ENCODE measurements around the gene GRIK5. TPM values are rescaled to one million over a fixed set of nuclear protein-coding genes. Genes with fewer than 3 reads are reported as not detected.

GRIK5 gene
- total RNA-seq, 2 experiments from 2014 or later = 0.73 to 1.3 TPM

- DNase-seq (ENCODE audit: low spot score) = no peak
- no peak for TF ChIP-seq CTCF (conservative IDR thresholded peaks at IDR 0.05; ENCODE audit: low read length)
- TF ChIP-seq EZH2phosphoT487 (IDR thresholded peaks at IDR 0.05; ENCODE audit: borderline replicate concordance, low read depth, low read length) = no peak
- intact Hi-C loops (cut with micrococcal nuclease; ENCODE audit: unreplicated experiment) = no loop called here
- Histone ChIP-seq H3K4me3 (ENCODE audit: low read depth, low read length, poor library complexity, severe bottlenecking) (no peak overlapping the region), H3K9me3 (ENCODE audit: low read length) (no peaks in the 10 kb centered on the region), H3K79me2 (ENCODE audit: insufficient read depth, low read depth, low read length) (no peaks in the 10 kb centered on the region), H2AFZ (ENCODE audit: low read length) (no peak overlapping the region), H3K4me1 (ENCODE audit: insufficient read depth, low read length, poor library complexity, severe bottlenecking) (no peaks in the 10 kb centered on the region), H4K20me1 (ENCODE audit: insufficient read depth, low read length) (no peaks in the 10 kb centered on the region), H3K9me2 (ENCODE audit: insufficient read depth, low read length) (no peaks in the 10 kb centered on the region), H3K27ac (ENCODE audit: low read depth, low read length, poor library complexity, severe bottlenecking) (no peak overlapping the region), H3K36me3 (ENCODE audit: insufficient read depth, low read length) (no peaks in the 10 kb centered on the region), H3K4me2 (ENCODE audit: low read length) (no peak overlapping the region)
- ChIA-PET POLR2A (no interaction called here), CTCF (ENCODE audit: unreplicated experiment) (no interaction called here)
- BruUV-seq (replicated peaks) = no TSS peak
Observed at GRCh38 chr19:42068756-42069571, 1.0 kb downstream of the GRIK5 start.

- no peak for DNase-seq (ENCODE audit: low spot score)
- Histone ChIP-seq H3K4me3 (ENCODE audit: low read depth, low read length, poor library complexity, severe bottlenecking) (no peak overlapping the region), H3K9me3 (ENCODE audit: low read length) (no peaks in the 10 kb centered on the region), H3K36me3 (ENCODE audit: insufficient read depth, low read length) (no peaks in the 10 kb centered on the region), H3K79me2 (ENCODE audit: insufficient read depth, low read depth, low read length) (no peaks in the 10 kb centered on the region), H3K9me2 (ENCODE audit: insufficient read depth, low read length) (no peaks in the 10 kb centered on the region), H3K27ac (ENCODE audit: low read depth, low read length, poor library complexity, severe bottlenecking) (no peak overlapping the region), H2AFZ (ENCODE audit: low read length) (no peak overlapping the region), H3K4me1 (ENCODE audit: insufficient read depth, low read length, poor library complexity, severe bottlenecking) (no peaks in the 10 kb centered on the region), H3K4me2 (ENCODE audit: low read length) (no peak overlapping the region), H4K20me1 (ENCODE audit: insufficient read depth, low read length) (no peaks in the 10 kb centered on the region)
- no TSS peak for BruUV-seq (replicated peaks)
- intact Hi-C loops (cut with micrococcal nuclease; ENCODE audit: unreplicated experiment) = no loop called here
- CTCF ChIA-PET (ENCODE audit: unreplicated experiment) = no interaction called here
- POLR2A ChIA-PET = no interaction called here
- TF ChIP-seq CTCF (conservative IDR thresholded peaks at IDR 0.05; ENCODE audit: low read length) (no peak), EZH2phosphoT487 (IDR thresholded peaks at IDR 0.05; ENCODE audit: borderline replicate concordance, low read depth, low read length) (no peak)
Observed at GRCh38 chr19:42068361-42068755, 1.6 kb downstream of the GRIK5 start.

GRCh38 chr19:42067315-42067888, 2.6 kb downstream of the GRIK5 start:
- Histone ChIP-seq H3K9me2 (ENCODE audit: insufficient read depth, low read length) (no peaks in the 10 kb centered on the region), H3K79me2 (ENCODE audit: insufficient read depth, low read depth, low read length) (no peaks in the 10 kb centered on the region), H3K4me2 (ENCODE audit: low read length) (no peak overlapping the region), H3K4me1 (ENCODE audit: insufficient read depth, low read length, poor library complexity, severe bottlenecking) (no peaks in the 10 kb centered on the region), H4K20me1 (ENCODE audit: insufficient read depth, low read length) (no peaks in the 10 kb centered on the region), H3K27ac (ENCODE audit: low read depth, low read length, poor library complexity, severe bottlenecking) (no peak overlapping the region), H3K36me3 (ENCODE audit: insufficient read depth, low read length) (no peaks in the 10 kb centered on the region), H2AFZ (ENCODE audit: low read length) (no peak overlapping the region), H3K4me3 (ENCODE audit: low read depth, low read length, poor library complexity, severe bottlenecking) (no peak overlapping the region), H3K9me3 (ENCODE audit: low read length) (no peaks in the 10 kb centered on the region)
- intact Hi-C loops (cut with micrococcal nuclease; ENCODE audit: unreplicated experiment) = no loop called here
- ChIA-PET CTCF (ENCODE audit: unreplicated experiment) (no interaction called here), POLR2A (no interaction called here)
- TF ChIP-seq EZH2phosphoT487 (IDR thresholded peaks at IDR 0.05; ENCODE audit: borderline replicate concordance, low read depth, low read length) (no peak), CTCF (conservative IDR thresholded peaks at IDR 0.05; ENCODE audit: low read length) (no peak)
- DNase-seq (ENCODE audit: low spot score) = no peak
- BruUV-seq (replicated peaks) = no TSS peak

Data from OCI-LY7 (cell line).